ENCODE results near the gene SEC61A1.

The SEC61A1 gene

DNA sequence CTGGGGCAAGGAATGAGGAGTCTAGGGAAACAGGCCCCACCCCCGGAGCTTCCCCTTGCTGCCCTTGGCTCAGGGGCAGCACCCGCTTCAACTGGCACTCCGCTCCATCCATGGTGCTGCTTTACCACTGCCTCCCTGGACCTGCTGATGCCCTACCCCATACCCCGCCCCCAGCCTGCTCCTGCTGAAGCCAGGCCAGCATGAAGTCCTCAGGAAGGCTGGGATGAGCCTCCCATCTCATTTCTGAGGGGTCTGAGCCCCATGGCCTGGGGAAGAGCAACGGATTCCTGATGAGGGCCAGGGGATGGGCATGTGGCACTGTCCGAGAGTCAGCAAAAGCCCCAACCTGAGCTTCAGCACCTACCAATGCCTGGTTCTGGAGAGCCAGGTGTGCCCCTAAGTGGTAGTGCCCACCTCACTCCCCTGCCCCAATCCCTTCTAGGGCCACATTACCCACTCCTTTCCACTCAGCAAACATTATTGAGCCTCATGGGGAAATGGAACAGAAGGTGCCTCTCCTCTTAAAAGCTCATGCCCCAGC is 21.0 kb downstream of the SEC61A1 start:
- FAIRE-seq (no peak), DNase-seq (ENCODE audit: insufficient read length) (no peak)
- TF ChIP-seq TAF1 (IDR thresholded peaks at IDR 0.05; ENCODE audit: borderline replicate concordance, low read depth, low read length): no peak

DNA sequence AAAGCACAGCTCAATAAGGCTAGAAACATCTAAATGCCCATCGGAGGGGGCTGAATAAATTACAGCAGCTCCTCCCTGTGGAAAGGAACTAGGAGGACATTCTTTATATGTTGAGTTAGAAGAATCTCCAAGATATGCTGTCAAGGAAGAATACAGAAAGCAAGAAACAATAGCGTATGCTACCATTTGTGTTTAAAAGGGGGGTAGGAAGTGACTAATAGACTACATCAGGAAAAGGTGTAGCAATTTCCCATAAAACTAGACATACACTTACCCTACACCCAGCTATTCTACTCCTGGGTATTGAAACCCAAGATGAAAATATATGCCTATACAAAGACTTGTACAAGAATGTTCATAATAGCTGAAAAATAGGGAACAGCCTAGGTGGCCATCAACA is 21.6 kb downstream of the SEC61A1 start:
- no peak for TF ChIP-seq POLR2A (IDR thresholded peaks at IDR 0.05; ENCODE audit: low read depth, low read length)
- TF ChIP-seq POLR2AphosphoS5 (IDR thresholded peaks at IDR 0.05; ENCODE audit: low read depth, low read length): no peak
- no peak for TF ChIP-seq TAF1 (IDR thresholded peaks at IDR 0.05; ENCODE audit: borderline replicate concordance, low read depth, low read length)
- FAIRE-seq: no peak

DNA sequence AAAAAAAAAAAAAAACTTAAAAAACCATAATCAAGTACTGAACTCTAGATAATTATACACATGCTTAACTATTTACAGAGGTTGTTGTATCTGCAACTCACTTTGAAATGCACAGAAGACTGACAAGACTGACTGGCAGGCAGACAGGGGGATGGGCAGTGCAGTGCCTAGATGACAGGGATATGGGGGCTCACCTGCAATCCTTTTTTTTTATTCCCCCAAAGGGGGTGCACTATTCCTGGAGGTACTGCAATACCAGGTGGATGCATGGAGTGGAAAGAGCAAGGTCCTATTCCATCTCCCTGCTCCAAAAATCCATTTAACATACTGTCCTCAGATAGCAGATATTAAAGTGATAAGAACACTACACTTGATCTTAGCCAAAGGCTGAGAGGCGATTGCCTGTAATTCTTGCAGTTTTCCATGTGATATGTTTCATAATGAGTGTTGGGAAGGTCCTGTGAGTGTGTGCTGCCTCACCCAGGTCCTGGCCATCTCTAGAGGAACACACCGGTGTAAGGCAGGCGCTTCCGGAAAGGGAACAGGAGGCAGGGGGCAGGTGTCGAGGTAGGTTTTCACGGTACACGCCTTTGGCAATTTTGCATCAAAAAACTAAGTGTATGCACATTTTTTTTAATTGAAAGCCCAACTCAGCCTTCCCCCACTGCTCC is 22.7 kb downstream of the SEC61A1 start:
- DNase-seq (ENCODE audit: insufficient read length): no peak
- no peak for FAIRE-seq
- TF ChIP-seq POLR2A (IDR thresholded peaks at IDR 0.05; ENCODE audit: low read depth, low read length): no peak
- TF ChIP-seq POLR2AphosphoS5 (IDR thresholded peaks at IDR 0.05; ENCODE audit: low read depth, low read length): no peak
- no peak for TF ChIP-seq TAF1 (IDR thresholded peaks at IDR 0.05; ENCODE audit: borderline replicate concordance, low read depth, low read length)

More for the DNA sequence above, 21.6 kb downstream of the SEC61A1 start:
- DNase-seq (ENCODE audit: insufficient read length): no peak

DNA sequence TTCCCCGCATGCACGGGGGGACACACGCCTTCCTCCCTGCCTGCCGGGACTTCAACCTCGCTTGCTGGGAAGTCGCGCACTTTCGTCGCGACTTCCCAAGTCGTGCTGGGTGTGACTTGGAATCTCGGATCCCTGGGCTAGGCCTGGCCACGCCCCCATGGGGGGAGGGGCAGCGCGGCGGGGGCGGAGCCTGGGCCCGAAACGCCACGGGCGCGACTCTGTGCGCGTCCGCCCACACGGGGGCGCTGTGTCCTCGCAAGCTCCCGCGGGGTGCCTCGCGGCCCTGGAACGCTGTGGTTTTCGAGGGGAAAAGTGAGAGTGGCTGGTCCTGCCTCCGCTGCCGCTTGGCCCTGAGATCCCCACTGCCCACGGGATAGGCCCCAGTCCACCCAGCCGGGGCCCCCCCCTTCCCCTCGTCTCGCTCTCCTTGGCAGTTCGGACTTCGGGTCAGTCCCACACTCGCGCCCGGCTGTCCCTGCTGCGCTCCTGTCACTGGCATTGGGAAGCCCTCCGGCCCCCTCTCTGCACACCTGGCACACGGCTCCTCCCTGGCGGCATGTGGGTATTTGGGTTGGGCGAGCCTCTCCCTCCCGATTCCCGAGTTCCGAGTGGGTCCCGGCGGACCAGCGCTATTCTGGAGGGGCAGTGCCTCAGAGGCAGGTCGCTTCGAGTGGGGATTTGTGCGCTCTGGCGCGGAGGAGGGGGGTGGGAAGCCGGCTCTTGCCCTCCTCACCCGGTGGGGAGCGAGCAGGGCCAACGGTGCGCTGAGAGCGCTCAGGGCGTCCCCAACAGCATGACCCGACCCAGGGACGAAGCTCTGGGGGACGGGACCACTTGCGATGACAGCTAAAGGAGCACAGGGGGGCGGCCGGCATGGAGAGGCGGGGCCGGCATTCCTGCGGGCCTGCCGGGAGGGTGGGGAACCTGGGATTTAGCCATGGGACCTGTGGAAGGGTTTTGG is 23.6 kb downstream of the SEC61A1 start:
- peak; percentile 94 for FAIRE-seq
- TF ChIP-seq POLR2AphosphoS5 (IDR thresholded peaks at IDR 0.05; ENCODE audit: low read depth, low read length) (no peak), TAF1 (IDR thresholded peaks at IDR 0.05; ENCODE audit: borderline replicate concordance, low read depth, low read length) (no peak), POLR2A (IDR thresholded peaks at IDR 0.05; ENCODE audit: low read depth, low read length) (no peak)
- DNase-seq (ENCODE audit: insufficient read length): peak; percentile 77

- TF ChIP-seq TAF1 (IDR thresholded peaks at IDR 0.05; ENCODE audit: borderline replicate concordance, low read depth, low read length) (no peak), POLR2A (IDR thresholded peaks at IDR 0.05; ENCODE audit: low read depth, low read length) (no peak), POLR2AphosphoS5 (IDR thresholded peaks at IDR 0.05; ENCODE audit: low read depth, low read length) (no peak)
- FAIRE-seq (no peak), DNase-seq (ENCODE audit: insufficient read length) (no peak)
Measured at GRCh38 chr3:128076483-128077201, 24.4 kb downstream of the SEC61A1 start.

DNA sequence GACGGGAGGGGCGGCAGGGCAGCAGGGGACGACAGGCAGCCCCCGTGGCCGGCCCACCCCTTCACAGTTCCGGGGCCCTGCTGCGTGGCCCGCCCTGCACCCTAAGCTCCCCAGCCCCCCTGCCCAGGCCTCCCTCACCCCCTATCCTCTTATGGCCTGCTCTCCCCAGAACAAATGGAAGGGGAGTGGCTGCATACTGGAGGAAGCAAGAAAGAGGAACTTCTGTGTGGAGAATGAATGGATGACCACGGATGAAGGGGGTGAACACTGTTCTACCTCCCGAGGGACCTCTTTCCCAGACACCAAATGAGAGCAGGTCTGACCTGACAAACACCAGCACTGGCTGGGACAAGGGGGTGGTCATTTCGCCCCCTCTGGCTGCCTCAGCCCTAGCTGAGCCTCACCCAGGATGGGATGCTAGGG is 25.0 kb downstream of the SEC61A1 start:
- DNase-seq (ENCODE audit: insufficient read length) (no peak), FAIRE-seq (no peak)
- TF ChIP-seq POLR2AphosphoS5 (IDR thresholded peaks at IDR 0.05; ENCODE audit: low read depth, low read length) (no peak), POLR2A (IDR thresholded peaks at IDR 0.05; ENCODE audit: low read depth, low read length) (no peak), TAF1 (IDR thresholded peaks at IDR 0.05; ENCODE audit: borderline replicate concordance, low read depth, low read length) (no peak)

DNA sequence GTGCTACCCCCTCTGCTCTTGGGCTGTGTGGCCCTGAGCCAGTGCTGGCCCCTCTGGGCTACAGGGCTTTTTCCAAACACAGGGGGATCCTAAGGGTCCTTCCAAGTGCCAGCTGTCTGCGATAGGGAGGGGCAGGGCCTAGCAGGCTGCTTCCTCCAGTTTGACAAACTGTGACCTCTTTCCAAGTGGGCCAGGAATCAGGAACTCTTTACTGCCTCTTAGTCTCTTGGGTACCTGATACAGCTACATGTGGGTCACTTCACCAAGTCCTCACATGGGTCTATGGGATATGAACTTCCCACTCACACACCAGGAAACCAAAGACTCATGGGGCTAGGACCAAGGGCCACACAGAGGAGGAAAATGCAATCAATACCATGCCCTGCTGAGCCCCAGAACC is 25.4 kb downstream of the SEC61A1 start:
- no peak for TF ChIP-seq POLR2AphosphoS5 (IDR thresholded peaks at IDR 0.05; ENCODE audit: low read depth, low read length)
- TF ChIP-seq POLR2A (IDR thresholded peaks at IDR 0.05; ENCODE audit: low read depth, low read length): no peak
- no peak for TF ChIP-seq TAF1 (IDR thresholded peaks at IDR 0.05; ENCODE audit: borderline replicate concordance, low read depth, low read length)
- FAIRE-seq: no peak
- no peak for DNase-seq (ENCODE audit: insufficient read length)

DNA sequence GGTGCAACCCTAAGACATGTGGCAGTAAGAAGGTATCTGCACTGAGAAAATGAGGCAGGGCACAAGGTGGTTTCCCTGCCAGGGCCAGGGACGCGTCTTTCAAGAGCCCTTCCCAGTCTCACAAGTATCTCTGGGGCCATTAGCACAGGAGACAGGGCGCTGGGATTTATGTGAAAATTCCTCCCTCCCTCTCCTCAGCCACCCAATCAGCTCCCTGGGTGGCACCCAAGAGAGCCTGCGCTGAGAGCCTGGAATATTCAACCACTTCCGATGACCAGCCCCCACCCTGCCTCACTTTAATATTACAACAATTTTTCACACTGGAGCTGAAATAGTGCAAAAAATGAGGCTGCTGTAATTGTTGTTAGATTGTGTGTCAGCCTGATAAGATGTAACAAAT is 26.1 kb downstream of the SEC61A1 start:
- no peak for TF ChIP-seq TAF1 (IDR thresholded peaks at IDR 0.05; ENCODE audit: borderline replicate concordance, low read depth, low read length)
- TF ChIP-seq POLR2A (IDR thresholded peaks at IDR 0.05; ENCODE audit: low read depth, low read length): no peak
- TF ChIP-seq POLR2AphosphoS5 (IDR thresholded peaks at IDR 0.05; ENCODE audit: low read depth, low read length): no peak
- FAIRE-seq: no peak
- DNase-seq (ENCODE audit: insufficient read length): no peak

- DNase-seq (ENCODE audit: insufficient read length): no peak
- TF ChIP-seq TAF1 (IDR thresholded peaks at IDR 0.05; ENCODE audit: borderline replicate concordance, low read depth, low read length): no peak
- no peak for TF ChIP-seq POLR2A (IDR thresholded peaks at IDR 0.05; ENCODE audit: low read depth, low read length)
- no peak for TF ChIP-seq POLR2AphosphoS5 (IDR thresholded peaks at IDR 0.05; ENCODE audit: low read depth, low read length)
- FAIRE-seq: no peak
Measured at GRCh38 chr3:128078875-128079274, 26.6 kb downstream of the SEC61A1 start.

DNA sequence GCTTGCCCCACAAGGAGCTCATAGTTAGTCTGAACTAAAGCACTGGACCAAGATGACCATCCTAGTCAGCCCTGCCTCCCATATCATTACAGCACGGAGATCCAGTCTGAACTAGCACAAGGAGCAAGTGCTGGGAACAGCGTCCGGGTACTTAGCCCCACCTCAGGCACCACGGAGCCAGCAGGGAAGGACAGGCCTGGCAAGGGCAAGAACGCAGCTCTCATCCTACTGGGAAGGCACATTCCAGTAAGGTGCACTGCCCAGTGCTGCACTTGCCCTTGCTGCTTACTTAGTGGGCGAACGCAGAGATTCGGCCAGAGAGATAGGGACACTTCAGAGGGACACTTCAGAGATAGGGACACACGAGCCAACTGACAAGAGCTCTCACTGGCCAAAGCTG is 27.6 kb downstream of the SEC61A1 start:
- DNase-seq (ENCODE audit: insufficient read length) (no peak), FAIRE-seq (no peak)
- no peak for TF ChIP-seq TAF1 (IDR thresholded peaks at IDR 0.05; ENCODE audit: borderline replicate concordance, low read depth, low read length)
- no peak for TF ChIP-seq POLR2AphosphoS5 (IDR thresholded peaks at IDR 0.05; ENCODE audit: low read depth, low read length)
- TF ChIP-seq POLR2A (IDR thresholded peaks at IDR 0.05; ENCODE audit: low read depth, low read length): no peak

All from GM12892 (cell line).